Measurements from ENCODE around the gene TSEN2. TPM values are rescaled to one million over a fixed set of nuclear protein-coding genes. Genes with fewer than 3 reads are reported as not detected.

TSEN2 gene
- total and polyA plus RNA-seq, 2 of the 13 experiments (the other 11 are each of a cell fraction or from before 2014, with no cell fraction given) = 11.0 to 17.3 TPM

- 77% methylated on average over 3 of the region's 3 CpGs for WGBS (ENCODE audit: low lambda C conversion rate)
- ChIA-PET POLR2A (no interaction called here), CTCF (ENCODE audit: low intra/inter-chr PET ratio, low total read pairs) (no interaction called here)
- Histone ChIP-seq H3K79me2 (ENCODE audit: insufficient read depth, low read length) (no peaks in the 10 kb centered on the region), H3K4me2 (ENCODE audit: low read depth, low read length) (no peak overlapping the region), H3K9me3 (ENCODE audit: low read length) (no peaks in the 10 kb centered on the region), H2AFZ (ENCODE audit: low read length) (no peak overlapping the region), H3K4me3 (replicated peaks in 1 of 3; ENCODE audit: insufficient read depth in 1 of 3, low read depth in 2 of 3, low read length in 3 of 3) (no peak overlapping the region), H3K4me1 (ENCODE audit: insufficient read depth, low read length) (no peaks in the 10 kb centered on the region), H4K20me1 (ENCODE audit: insufficient read depth, low read length) (0 out of 2 replicates have a peak, but pooled peaks cover 7% of the 10 kb centered on the region), H3K27ac (ENCODE audit: extremely low read length, insufficient read depth, low read length) (no peak overlapping the region), H3K27me3 (ENCODE audit: control insufficient read depth in 1 of 2, insufficient read depth in 2 of 2, low read length in 2 of 2) (no peaks in the 10 kb centered on the region), H3K9ac (ENCODE audit: insufficient read depth, low read depth, low read length) (no peak overlapping the region), H3K36me3 (replicated peaks in 1 of 2; ENCODE audit: control insufficient read depth in 1 of 2, insufficient read depth in 2 of 2, low read length in 2 of 2) (peaks cover 38 to 92% of the 10 kb centered on the region in 2 experiments)
- in situ Hi-C loops (cut with HindIII; ENCODE audit: extremely low pct_ligation_motif_present, low pct_unique_long_range_greater_than_20kb) (no loop called here), intact Hi-C loops (cut with micrococcal nuclease; ENCODE audit: unreplicated experiment) (no loop called here)
- FAIRE-seq (no peak), DNase-seq (ENCODE audit: low spot score) (no peak), ATAC-seq (peak; percentile 7; the same call in 1 of the 3 replicates)
- TF ChIP-seq GRHL1 (CRISPR knock-in tag; conservative IDR thresholded peaks at IDR 0.05) = no peak
- TF ChIP-seq NFYC (CRISPR knock-in tag; IDR thresholded peaks at IDR 0.05) = no peak
- TF ChIP-seq KLF9 (CRISPR knock-in tag; IDR thresholded peaks at IDR 0.05; ENCODE audit: low read depth) = no peak
- TF ChIP-seq HNRNPK (IDR thresholded peaks at IDR 0.05; ENCODE audit: low read depth, low read length, poor library complexity, severe bottlenecking) = no peak
- TF ChIP-seq ZNF615 (CRISPR knock-in tag; IDR thresholded peaks at IDR 0.05; ENCODE audit: borderline replicate concordance) = no peak
- TF ChIP-seq NCOA2 (CRISPR knock-in tag; IDR thresholded peaks at IDR 0.05) = no peak
- no peak for TF ChIP-seq ZNF737 (CRISPR knock-in tag; IDR thresholded peaks at IDR 0.05; ENCODE audit: borderline replicate concordance)
- TF ChIP-seq ZSCAN5A (CRISPR knock-in tag; IDR thresholded peaks at IDR 0.05; ENCODE audit: borderline replicate concordance) = no peak
- no peak for TF ChIP-seq SMC3 (IDR thresholded peaks at IDR 0.05; ENCODE audit: low read length)
- BruUV-seq (replicated peaks) = no TSS peak
Observed at GRCh38 chr3:12579905-12580304, 95.6 kb downstream of the TSEN2 start.
